Loucy (cell line): ENCODE measurements around the gene DNM3.

Source experiments
- H2AFZ ChIP-seq: fragments of 200-600 bp; sonication (generic); 2 replicates; pipeline ENCODE4 v1.6.0; 2016; ENCODE audit warnings: antibody characterized with exemption, mild to moderate bottlenecking, low read length, moderate library complexity
- H3F3A ChIP-seq: fragments of 200-600 bp; 2 replicates; pipeline ENCODE4 v1.6.0; 2016; ENCODE audit warnings: antibody characterized with exemption, low read depth, mild to moderate bottlenecking
- H3K27me3 ChIP-seq: fragments of 200-600 bp; sonication (generic); 2 replicates; pipeline ENCODE4 v1.6.1; 2014; ENCODE audit warnings: low read length, mild to moderate bottlenecking; ENCODE audit not compliant: insufficient read depth, poor library complexity, severe bottlenecking
- H3K36me3 ChIP-seq: fragments of 200-600 bp; sonication (generic); 2 replicates; pipeline ENCODE4 v1.6.1; 2016; ENCODE audit warnings: low read length; ENCODE audit not compliant: insufficient read depth
- H3K4me1 ChIP-seq: fragments of 200-600 bp; sonication (generic); 2 replicates; pipeline ENCODE4 v1.5.1; 2014; ENCODE audit warnings: low read length, mild to moderate bottlenecking; ENCODE audit not compliant: insufficient read depth, poor library complexity, severe bottlenecking
- H3K4me2 ChIP-seq: fragments of 200-600 bp; sonication (generic); 2 replicates; pipeline ENCODE4 v1.6.0; 2014; ENCODE audit warnings: antibody characterized with exemption, low read length, low read depth, mild to moderate bottlenecking; ENCODE audit not compliant: poor library complexity, severe bottlenecking
- H3K4me3 ChIP-seq: fragments of 200-600 bp; sonication (generic); 2 replicates; pipeline ENCODE4 v1.5.1; 2014; ENCODE audit warnings: low read length, mild to moderate bottlenecking, mixed read lengths; ENCODE audit not compliant: poor library complexity, severe bottlenecking
- H3K79me2 ChIP-seq: fragments of 200-600 bp; sonication (generic); 2 replicates; pipeline ENCODE4 v1.6.1; 2014; ENCODE audit warnings: low read length; ENCODE audit not compliant: insufficient read depth
- H3K9ac ChIP-seq: fragments of 200-600 bp; sonication (generic); 2 replicates; pipeline ENCODE4 v1.6.0; 2014; ENCODE audit warnings: mild to moderate bottlenecking, low read depth, low read length, moderate library complexity; ENCODE audit not compliant: poor library complexity, severe bottlenecking
- H3K9me2 ChIP-seq: fragments of 200-600 bp; sonication (generic); replicated peaks from 2 replicates; pipeline ENCODE4 v1.6.1; 2016; ENCODE audit warnings: low read depth, low read length, mixed read lengths
- H3K9me3 ChIP-seq: fragments of 200-600 bp; sonication (generic); 2 replicates; pipeline ENCODE4 v1.6.1; 2014; ENCODE audit warnings: mild to moderate bottlenecking, antibody characterized with exemption, low read length, low read depth; ENCODE audit not compliant: insufficient read depth
- H4K20me1 ChIP-seq: fragments of 200-600 bp; sonication (generic); 2 replicates; pipeline ENCODE4 v1.6.0; 2014; ENCODE audit warnings: antibody characterized with exemption, low read length, mild to moderate bottlenecking; ENCODE audit not compliant: insufficient read depth, poor library complexity, severe bottlenecking
- CTCF ChIP-seq: fragments of 200-600 bp; sonication (generic); conservative IDR thresholded peaks from 2 replicates; pipeline ENCODE4 v1.5.1; 2014; ENCODE audit warnings: mild to moderate bottlenecking, antibody characterized with exemption, low read length
- EZH2phosphoT487 ChIP-seq: fragments of 200-600 bp; IDR thresholded peaks from 2 replicates; pipeline ENCODE4 v1.6.1; 2018; ENCODE audit warnings: antibody characterized with exemption, mild to moderate bottlenecking, moderate library complexity, borderline replicate concordance

The DNM3 gene

DNA sequence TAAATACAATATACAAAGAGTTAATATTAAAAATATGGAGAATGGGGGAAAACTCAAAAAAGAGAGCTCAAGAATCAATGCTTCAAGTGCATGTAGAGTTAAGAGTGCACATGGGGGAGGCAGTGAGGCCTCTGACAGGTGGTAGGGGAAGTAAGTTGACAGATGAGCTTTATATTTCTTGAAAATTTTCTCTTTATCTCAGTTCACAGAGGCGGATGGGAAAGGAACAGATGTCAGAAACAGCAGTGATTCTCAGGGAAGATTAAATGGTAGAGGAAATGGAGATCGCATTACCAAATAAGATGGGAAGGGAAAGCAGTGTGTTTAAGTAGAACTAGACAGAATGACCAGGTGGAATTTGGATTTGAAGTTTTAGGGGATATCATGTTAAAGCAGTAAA, 379.1 kb downstream of the DNM3 start:
- Histone ChIP-seq H3K27me3 (no peaks in the 10 kb centered on the region), H3K9me3 (no peaks in the 10 kb centered on the region), H3K9ac (no peak overlapping the region), H3K4me3 (no peak overlapping the region), H3K79me2 (no peaks in the 10 kb centered on the region), H4K20me1 (no peaks in the 10 kb centered on the region), H2AFZ (no peak overlapping the region), H3F3A (no peaks in the 10 kb centered on the region), H3K9me2 (no peaks in the 10 kb centered on the region), H3K4me1 (peaks cover 2% of the 10 kb centered on the region), H3K4me2 (no peak overlapping the region), H3K36me3 (no peaks in the 10 kb centered on the region)
- no peak for TF ChIP-seq EZH2phosphoT487

GRCh38 chr1:172221436-172221835, 380.1 kb downstream of the DNM3 start:
- Histone ChIP-seq H3K9me2 (no peaks in the 10 kb centered on the region), H3K4me1 (peaks cover 2% of the 10 kb centered on the region), H3K36me3 (no peaks in the 10 kb centered on the region), H2AFZ (no peak overlapping the region), H3K4me3 (no peak overlapping the region), H3K27me3 (no peaks in the 10 kb centered on the region), H3K9ac (no peak overlapping the region), H3F3A (no peaks in the 10 kb centered on the region), H3K9me3 (no peaks in the 10 kb centered on the region), H3K79me2 (no peaks in the 10 kb centered on the region), H3K4me2 (no peak overlapping the region), H4K20me1 (no peaks in the 10 kb centered on the region)
- TF ChIP-seq CTCF (no peak), EZH2phosphoT487 (no peak)

- Histone ChIP-seq H3K79me2 (no peaks in the 10 kb centered on the region), H4K20me1 (no peaks in the 10 kb centered on the region), H3F3A (no peaks in the 10 kb centered on the region), H3K4me1 (peaks cover 2% of the 10 kb centered on the region), H2AFZ (no peak overlapping the region), H3K36me3 (no peaks in the 10 kb centered on the region), H3K27me3 (no peaks in the 10 kb centered on the region), H3K9me3 (no peaks in the 10 kb centered on the region), H3K9me2 (no peaks in the 10 kb centered on the region), H3K9ac (no peak overlapping the region), H3K4me3 (no peak overlapping the region), H3K4me2 (no peak overlapping the region)
- TF ChIP-seq EZH2phosphoT487 (no peak), CTCF (no peak)
These were observed 383.6 kb downstream of the DNM3 start for GRCh38 chr1:172224871-172225270.

DNA sequence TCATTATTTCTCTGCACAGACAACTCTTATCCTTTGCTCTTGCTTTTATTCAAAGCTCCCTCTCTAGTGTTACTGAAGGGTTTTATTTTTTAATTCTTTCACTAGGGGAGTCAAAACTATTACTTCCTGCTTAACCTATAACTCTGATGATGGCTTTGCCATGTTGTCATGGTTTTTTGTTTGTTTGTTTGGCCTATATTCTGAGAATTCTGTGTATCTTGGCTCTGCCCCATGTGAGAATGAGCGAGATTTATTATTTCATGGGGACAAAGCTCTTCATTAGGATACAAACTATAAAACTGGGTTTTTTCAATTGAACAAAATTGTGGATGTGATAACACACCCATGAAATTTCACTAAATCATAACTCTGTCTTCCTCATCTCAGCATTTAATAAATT, 388.6 kb downstream of the DNM3 start:
- H3K4me2 ChIP-seq, result no peak overlapping the region
- TF ChIP-seq CTCF, result no peak
- no peak for TF ChIP-seq EZH2phosphoT487
- no peaks in the 10 kb centered on the region for H3K9me3 ChIP-seq
- no peaks in the 10 kb centered on the region for H4K20me1 ChIP-seq
- no peaks in the 10 kb centered on the region for H3K79me2 ChIP-seq
- no peak overlapping the region for H3K4me3 ChIP-seq
- no peaks in the 10 kb centered on the region for H3K4me1 ChIP-seq
- no peaks in the 10 kb centered on the region for H3K9me2 ChIP-seq
- no peaks in the 10 kb centered on the region for H3K27me3 ChIP-seq
- H3K9ac ChIP-seq, result no peak overlapping the region
- H3K36me3 ChIP-seq, result no peaks in the 10 kb centered on the region
- H3F3A ChIP-seq, result no peaks in the 10 kb centered on the region
- H2AFZ ChIP-seq, result no peak overlapping the region
